MM.1S (cell line): ENCODE measurements around the gene USP24.

ENCODE experiments used
- EZH2 ChIP-seq: fragments of 300-600 bp; sonication (generic); optimal IDR thresholded peaks from 2 replicates; pipeline ENCODE3; 2017; ENCODE audit warnings: low read depth, mild to moderate bottlenecking, antibody characterized with exemption, low read length, mixed read lengths
- EZH2phosphoT487 ChIP-seq: fragments of 300-600 bp; sonication (generic); IDR thresholded peaks from 2 replicates; pipeline ENCODE4 v1.6.1; 2018; ENCODE audit warnings: antibody characterized with exemption, low read length
- TF ChIP-seq, protein P1 (sequence below): fragments of 300-600 bp; sonication (generic); IDR thresholded peaks from 2 replicates; pipeline ENCODE4 v1.5.1; 2016; ENCODE audit warnings: antibody characterized with exemption, low read length, mixed read lengths

DNA sequence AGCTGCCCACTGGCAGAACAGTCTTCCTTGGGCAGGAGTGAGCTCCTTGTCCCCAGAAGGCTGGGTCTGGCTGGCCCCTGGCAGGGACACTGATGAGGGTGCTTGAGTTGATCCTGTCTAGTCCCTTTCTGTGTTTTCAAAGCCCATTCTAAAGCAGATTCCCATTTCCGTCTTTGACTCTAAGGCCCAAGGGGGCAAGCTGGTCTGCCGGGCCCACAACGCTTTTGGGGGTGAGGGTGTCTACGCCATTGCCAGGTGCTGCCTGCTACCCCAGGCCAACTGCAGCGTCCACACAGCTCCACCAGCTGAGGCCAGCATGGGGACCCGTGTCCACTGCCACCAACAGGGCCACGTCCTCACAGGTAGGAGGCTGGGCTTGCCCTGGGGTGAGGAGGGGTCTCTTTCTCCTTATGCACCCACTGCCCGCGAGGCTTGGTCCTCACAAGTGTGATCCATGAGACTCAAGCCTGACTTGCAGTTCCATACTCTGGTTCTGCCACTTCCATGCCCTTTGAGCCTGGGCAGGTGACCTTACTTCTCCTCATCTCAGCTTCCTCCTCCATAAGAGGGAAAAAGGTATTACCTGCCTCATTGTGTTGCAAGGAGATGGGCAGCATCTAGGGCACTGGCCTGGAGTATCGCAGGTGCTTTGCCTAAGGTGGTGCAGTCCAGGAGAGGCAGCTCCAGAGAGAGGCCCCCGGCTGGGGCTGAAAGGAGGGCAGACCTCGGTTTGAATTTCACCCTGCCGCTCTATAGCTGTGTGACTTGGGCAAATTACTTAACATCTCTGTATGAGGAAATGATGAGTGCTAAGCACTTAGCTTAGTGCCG is 155.6 kb downstream of the USP24 start:
- TF ChIP-seq, protein P1, sequence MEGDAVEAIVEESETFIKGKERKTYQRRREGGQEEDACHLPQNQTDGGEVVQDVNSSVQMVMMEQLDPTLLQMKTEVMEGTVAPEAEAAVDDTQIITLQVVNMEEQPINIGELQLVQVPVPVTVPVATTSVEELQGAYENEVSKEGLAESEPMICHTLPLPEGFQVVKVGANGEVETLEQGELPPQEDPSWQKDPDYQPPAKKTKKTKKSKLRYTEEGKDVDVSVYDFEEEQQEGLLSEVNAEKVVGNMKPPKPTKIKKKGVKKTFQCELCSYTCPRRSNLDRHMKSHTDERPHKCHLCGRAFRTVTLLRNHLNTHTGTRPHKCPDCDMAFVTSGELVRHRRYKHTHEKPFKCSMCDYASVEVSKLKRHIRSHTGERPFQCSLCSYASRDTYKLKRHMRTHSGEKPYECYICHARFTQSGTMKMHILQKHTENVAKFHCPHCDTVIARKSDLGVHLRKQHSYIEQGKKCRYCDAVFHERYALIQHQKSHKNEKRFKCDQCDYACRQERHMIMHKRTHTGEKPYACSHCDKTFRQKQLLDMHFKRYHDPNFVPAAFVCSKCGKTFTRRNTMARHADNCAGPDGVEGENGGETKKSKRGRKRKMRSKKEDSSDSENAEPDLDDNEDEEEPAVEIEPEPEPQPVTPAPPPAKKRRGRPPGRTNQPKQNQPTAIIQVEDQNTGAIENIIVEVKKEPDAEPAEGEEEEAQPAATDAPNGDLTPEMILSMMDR: no peak
- TF ChIP-seq EZH2: no peak
- no peak for TF ChIP-seq EZH2phosphoT487
